GM13976 (cell line): ENCODE data around the gene PLPPR4.

Experiments used
- DNase-seq: peaks from one replicate; pipeline ENCODE4 v3.0.0; 2012; ENCODE audit warnings: low spot score
- in situ Hi-C: fragments of 300-500 bp; cut with MboI; formaldehyde crosslinking; loops from one replicate; pipeline ENCODE4 v1.12.0; 2022; ENCODE audit warnings: low sequenced_read_pairs, mixed read lengths, inconsistent platforms; ENCODE audit not compliant: unreplicated experiment
- TF ChIP-seq, protein P1 (sequence below): IDR thresholded peaks from 2 replicates; pipeline ENCODE4 v1.5.1; 2012; ENCODE audit warnings: borderline replicate concordance, mild to moderate bottlenecking; ENCODE audit not compliant: insufficient read depth; ENCODE audit errors: extremely low read depth, missing control alignments, control extremely low read depth

The PLPPR4 gene

DNA sequence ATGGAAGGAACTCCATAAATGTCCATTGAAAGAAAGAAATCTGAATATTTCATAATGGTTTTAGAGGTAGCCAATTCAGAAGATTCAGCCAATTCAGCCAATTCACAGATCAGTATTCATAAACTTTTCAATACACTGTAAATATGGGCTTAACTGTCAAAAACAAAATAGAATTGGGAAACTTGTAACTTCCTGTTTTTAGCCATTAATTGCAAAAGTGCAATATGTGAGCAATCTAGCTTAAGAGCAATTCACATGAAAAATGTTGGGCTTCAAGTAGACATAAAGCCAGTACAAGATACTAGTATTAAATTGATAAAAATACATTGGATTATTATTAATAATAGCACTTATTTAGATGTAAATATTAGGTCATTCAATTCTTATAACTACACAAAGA lies 27.5 kb upstream of the PLPPR4 start:
- TF ChIP-seq, protein P1, sequence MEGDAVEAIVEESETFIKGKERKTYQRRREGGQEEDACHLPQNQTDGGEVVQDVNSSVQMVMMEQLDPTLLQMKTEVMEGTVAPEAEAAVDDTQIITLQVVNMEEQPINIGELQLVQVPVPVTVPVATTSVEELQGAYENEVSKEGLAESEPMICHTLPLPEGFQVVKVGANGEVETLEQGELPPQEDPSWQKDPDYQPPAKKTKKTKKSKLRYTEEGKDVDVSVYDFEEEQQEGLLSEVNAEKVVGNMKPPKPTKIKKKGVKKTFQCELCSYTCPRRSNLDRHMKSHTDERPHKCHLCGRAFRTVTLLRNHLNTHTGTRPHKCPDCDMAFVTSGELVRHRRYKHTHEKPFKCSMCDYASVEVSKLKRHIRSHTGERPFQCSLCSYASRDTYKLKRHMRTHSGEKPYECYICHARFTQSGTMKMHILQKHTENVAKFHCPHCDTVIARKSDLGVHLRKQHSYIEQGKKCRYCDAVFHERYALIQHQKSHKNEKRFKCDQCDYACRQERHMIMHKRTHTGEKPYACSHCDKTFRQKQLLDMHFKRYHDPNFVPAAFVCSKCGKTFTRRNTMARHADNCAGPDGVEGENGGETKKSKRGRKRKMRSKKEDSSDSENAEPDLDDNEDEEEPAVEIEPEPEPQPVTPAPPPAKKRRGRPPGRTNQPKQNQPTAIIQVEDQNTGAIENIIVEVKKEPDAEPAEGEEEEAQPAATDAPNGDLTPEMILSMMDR, result no peak
- in situ Hi-C loops, result no loop called here
- DNase-seq, result no peak

DNA sequence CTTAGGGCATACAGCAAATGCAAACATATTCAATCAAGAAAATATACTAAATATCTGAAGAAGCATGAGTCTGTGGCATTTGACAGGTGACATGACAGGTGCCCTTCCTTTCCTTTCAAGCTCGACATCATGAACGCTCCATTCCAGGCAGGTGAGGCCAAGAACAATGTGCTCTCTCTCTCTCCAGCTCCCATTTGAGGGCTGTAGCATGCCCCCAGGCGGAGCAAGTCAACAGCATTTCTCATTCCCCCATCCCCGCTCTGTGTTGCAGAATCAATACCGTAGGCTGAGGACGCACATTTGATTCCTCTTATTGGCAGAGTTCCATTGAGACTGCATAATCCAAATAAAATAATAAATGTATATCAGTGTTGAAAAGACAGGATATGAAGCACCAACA lies 24.6 kb upstream of the PLPPR4 start:
- in situ Hi-C loops, result no loop called here
- TF ChIP-seq, protein P1, result no peak
- DNase-seq, result no peak

DNA sequence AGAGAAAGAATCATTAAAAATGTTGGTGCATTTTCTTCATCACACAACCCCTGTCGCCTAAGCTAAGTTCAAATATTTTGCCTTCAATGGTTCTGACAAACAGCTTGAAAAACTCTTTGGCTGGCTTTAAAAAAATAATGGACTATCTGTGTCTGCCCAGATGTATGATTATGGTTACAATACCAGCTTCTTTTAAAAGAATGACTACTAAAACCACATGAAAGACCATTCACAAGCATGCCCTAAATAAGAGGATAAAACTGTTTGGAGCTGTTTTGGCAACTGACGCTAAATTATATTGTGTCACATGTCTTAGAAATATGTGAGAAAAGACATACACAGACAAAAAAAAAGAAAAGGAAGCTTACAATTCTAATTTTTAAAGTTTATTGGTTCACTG lies 23.7 kb upstream of the PLPPR4 start:
- no peak for DNase-seq
- in situ Hi-C loops, result no loop called here
- TF ChIP-seq, protein P1, result no peak

DNA sequence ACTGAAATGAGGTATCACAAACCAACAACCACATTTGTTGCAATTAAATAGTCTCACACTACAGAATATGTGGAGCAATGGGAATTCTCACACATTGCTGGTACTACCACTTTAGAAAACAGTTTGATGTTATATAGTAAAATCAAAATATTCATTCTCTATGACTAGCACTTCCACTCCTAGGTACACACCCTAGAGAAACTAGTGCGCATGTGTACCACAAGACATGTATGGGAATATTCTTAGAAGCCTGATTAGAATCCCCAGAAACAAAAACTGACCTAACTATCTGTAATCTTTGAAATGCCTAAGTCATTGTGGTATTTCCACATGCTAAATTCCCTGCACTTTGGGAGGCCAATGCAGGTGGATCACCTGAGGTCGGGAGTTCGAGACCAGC lies 18.1 kb upstream of the PLPPR4 start:
- in situ Hi-C loops, result no loop called here
- no peak for DNase-seq
- TF ChIP-seq, protein P1, result no peak

DNA sequence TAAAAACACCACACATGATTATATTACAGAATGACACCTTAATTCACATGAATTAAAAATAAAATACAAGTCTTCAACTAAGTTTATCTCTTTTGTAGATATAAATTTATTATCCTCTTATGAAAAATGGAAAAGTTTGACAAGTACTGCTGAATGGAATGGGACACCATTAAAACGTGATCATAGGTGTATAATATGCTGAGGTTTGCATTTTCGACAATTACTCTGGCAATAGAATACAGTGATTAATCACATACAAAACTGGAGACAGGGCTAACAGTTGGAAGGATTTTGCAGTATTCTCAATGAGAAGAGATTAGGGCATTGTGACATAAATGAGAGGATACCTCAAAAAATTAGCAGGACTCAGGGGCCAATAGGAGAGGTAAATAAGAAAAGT lies 17.1 kb upstream of the PLPPR4 start:
- no peak for DNase-seq
- in situ Hi-C loops, result no loop called here
- TF ChIP-seq, protein P1, result no peak

DNA sequence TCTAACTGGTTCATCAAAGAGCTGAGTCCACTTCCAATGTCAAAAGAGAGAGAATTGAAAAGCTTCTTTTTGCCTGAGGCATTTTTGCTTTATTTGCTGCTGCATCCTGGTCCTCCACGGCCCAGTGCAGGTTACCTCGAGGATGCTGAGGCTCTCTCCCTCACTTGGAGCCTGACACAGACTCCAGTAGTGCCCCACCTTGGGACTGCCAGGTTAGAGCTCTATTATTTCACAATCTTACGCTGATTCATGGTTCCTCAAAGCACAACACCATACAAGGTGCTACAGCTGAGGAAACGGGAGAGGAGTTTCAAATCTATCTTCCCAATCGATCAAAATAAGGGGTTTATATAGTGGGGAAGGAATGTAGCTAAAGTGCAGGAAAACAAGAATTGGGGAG lies 13.6 kb upstream of the PLPPR4 start:
- DNase-seq, result no peak
- in situ Hi-C loops, result no loop called here

DNA sequence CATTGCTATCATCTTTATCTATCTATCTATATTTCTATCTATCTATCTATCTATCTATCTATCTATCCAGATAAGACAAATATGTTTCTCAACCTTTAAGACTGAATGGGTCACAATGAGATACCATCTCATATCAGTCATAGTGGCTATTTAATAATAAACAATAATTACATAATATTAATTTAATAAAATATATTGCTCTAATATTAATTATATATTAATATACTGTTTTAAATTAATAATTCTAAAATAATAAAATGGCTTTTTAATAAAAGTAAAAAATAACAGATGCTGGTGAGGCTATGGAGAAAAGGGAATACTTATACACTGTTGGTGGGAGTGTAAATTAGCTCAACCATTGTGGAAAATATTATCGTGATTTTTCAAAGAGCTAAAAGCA lies 13.0 kb upstream of the PLPPR4 start:
- in situ Hi-C loops, result no loop called here
- no peak for DNase-seq

More for the DNA sequence above, 13.6 kb upstream of the PLPPR4 start:
- TF ChIP-seq, protein P1, result no peak

More for the DNA sequence above, 13.0 kb upstream of the PLPPR4 start:
- TF ChIP-seq, protein P1, result no peak
